IMR-90 (cell line): ENCODE results near the gene C9orf152. TPM values are rescaled to one million over a fixed set of nuclear protein-coding genes. Genes with fewer than 3 reads are reported as not detected.

ENCODE experiments used
- ATAC-seq: fragments of 200-7000 bp; cut with Tn5 transposase; 2 replicates; pipeline ENCODE4 v1.9.1; 2020; ENCODE audit warnings: low read depth, mild to moderate bottlenecking, moderate library complexity
- BruUV-seq: library from RNA; stranded (reverse); fragments of 400-500 nt; replicated peaks from 2 replicates; lab custom pipeline; 2021; lab: Mats Ljungman, UMichigan
- CTCF ChIA-PET: fragments of 300-600 bp; formaldehyde crosslinking; extraction: SDS; loops from one replicate; lab custom pipeline; 2021; ENCODE audit warnings: antibody characterized with exemption; lab: Yijun Ruan, JAX
- POLR2A ChIA-PET: fragments of 300-600 bp; sonication (Branson Sonifier 250); formaldehyde crosslinking; loops from one replicate; lab custom pipeline; 2022; ENCODE audit warnings: antibody characterized with exemption; ENCODE audit not compliant: unreplicated experiment; lab: Charles Lee
- DNase-seq: peaks from one replicate; pipeline ENCODE4 v3.0.0; 2013
- H2AFZ ChIP-seq: replicated peaks from 2 replicates; pipeline ENCODE3; 2013; ENCODE audit warnings: low read length, mild to moderate bottlenecking; ENCODE audit not compliant: poor library complexity
- H2AK5ac ChIP-seq: 2 replicates; pipeline ENCODE4 v1.6.1; 2013; ENCODE audit warnings: low read depth, low read length, inconsistent platforms
- H2AK9ac ChIP-seq: replicated peaks from 2 replicates; pipeline ENCODE3; 2013; ENCODE audit warnings: mild to moderate bottlenecking, low read depth, low read length, moderate library complexity; ENCODE audit not compliant: poor library complexity
- H2BK120ac ChIP-seq: 2 replicates; pipeline ENCODE4 v1.6.1; 2013; ENCODE audit warnings: low read depth, low read length, inconsistent platforms
- H2BK15ac ChIP-seq: 3 replicates; pipeline ENCODE4 v1.6.1; 2013; ENCODE audit warnings: low read depth, low read length, inconsistent platforms
- H2BK20ac ChIP-seq: 2 replicates; pipeline ENCODE4 v1.6.1; 2013; ENCODE audit warnings: low read depth, mild to moderate bottlenecking, inconsistent platforms, low read length, moderate library complexity
- H2BK5ac ChIP-seq: 2 replicates; pipeline ENCODE4 v1.6.1; 2013; ENCODE audit warnings: mild to moderate bottlenecking, low read depth, low read length, inconsistent platforms; ENCODE audit not compliant: poor library complexity, severe bottlenecking
- H3K14ac ChIP-seq: replicated peaks from 2 replicates; pipeline ENCODE4 v1.6.1; 2013; ENCODE audit warnings: low read depth, low read length, inconsistent platforms
- H3K18ac ChIP-seq: 2 replicates; pipeline ENCODE4 v1.6.1; 2013; ENCODE audit warnings: low read depth, low read length, control low read depth
- H3K23ac ChIP-seq: 2 replicates; pipeline ENCODE4 v1.6.1; 2013; ENCODE audit warnings: low read depth, low read length, inconsistent platforms
- H3K27ac ChIP-seq: 2 replicates; pipeline ENCODE4 v1.5.1; 2013; ENCODE audit warnings: mild to moderate bottlenecking, control low read depth, low read length; ENCODE audit not compliant: insufficient read depth
- H3K27me3 ChIP-seq: 2 replicates; pipeline ENCODE4 v1.6.1; 2013; ENCODE audit warnings: low read length; ENCODE audit not compliant: control insufficient read depth, insufficient read depth
- H3K36me3 ChIP-seq: 2 replicates; pipeline ENCODE4 v1.6.1; 2013; ENCODE audit warnings: low read length, mixed read lengths; ENCODE audit not compliant: control insufficient read depth, insufficient read depth
- H3K4ac ChIP-seq: 2 replicates; pipeline ENCODE4 v1.6.1; 2013; ENCODE audit warnings: low read depth, low read length, inconsistent platforms
- H3K4me1 ChIP-seq: 2 replicates; pipeline ENCODE4 v1.6.1; 2013; ENCODE audit warnings: low read length, mixed read lengths; ENCODE audit not compliant: control insufficient read depth, insufficient read depth
- H3K4me2 ChIP-seq: 2 replicates; pipeline ENCODE4 v1.6.1; 2013; ENCODE audit warnings: low read depth, mild to moderate bottlenecking, control low read depth, low read length, moderate library complexity
- H3K4me3 ChIP-seq: 2 replicates; pipeline ENCODE4 v1.5.1; 2013; ENCODE audit warnings: low read depth, mild to moderate bottlenecking, control low read depth, low read length, moderate library complexity; ENCODE audit not compliant: insufficient read depth
- H3K56ac ChIP-seq: 2 replicates; pipeline ENCODE4 v1.6.1; 2013; ENCODE audit warnings: low read length, inconsistent platforms; ENCODE audit not compliant: insufficient read depth; ENCODE audit errors: extremely low read depth
- H3K79me1 ChIP-seq, 2 experiments: 2 replicates each; pipeline ENCODE4 v1.6.1; 2013; ENCODE audit warnings: low read length in 2 of 2, inconsistent platforms in 1 of 2, low read depth in 1 of 2
- H3K9ac ChIP-seq: 2 replicates; pipeline ENCODE4 v1.6.1; 2013; ENCODE audit warnings: low read depth, low read length, control low read depth
- H3K9me1 ChIP-seq: 2 replicates; pipeline ENCODE4 v1.6.1; 2013; ENCODE audit warnings: low read length, inconsistent platforms; ENCODE audit not compliant: insufficient read depth
- H3K9me3 ChIP-seq: 2 replicates; pipeline ENCODE4 v1.6.1; 2013; ENCODE audit warnings: low read length; ENCODE audit not compliant: control insufficient read depth, insufficient read depth
- H4K20me1 ChIP-seq: 2 replicates; pipeline ENCODE4 v1.6.1; 2013; ENCODE audit warnings: low read length, inconsistent platforms; ENCODE audit not compliant: insufficient read depth
- H4K5ac ChIP-seq: 2 replicates; pipeline ENCODE4 v1.6.1; 2013; ENCODE audit warnings: mild to moderate bottlenecking, low read depth, low read length, control low read depth
- H4K8ac ChIP-seq, 2 experiments: 2 replicates each; pipeline ENCODE4 v1.6.1; 2013; ENCODE audit warnings: low read depth in 2 of 2, low read length in 2 of 2, control low read depth in 1 of 2, inconsistent platforms in 1 of 2
- H4K91ac ChIP-seq: 2 replicates; pipeline ENCODE4 v1.6.1; 2013; ENCODE audit warnings: low read depth, low read length, inconsistent platforms; ENCODE audit not compliant: insufficient read depth
- CEBPB ChIP-seq: IDR thresholded peaks from 2 replicates; pipeline ENCODE4 v1.6.1; 2012; ENCODE audit warnings: low read depth, low read length, improper control_type of control experiment
- POLR2A ChIP-seq: IDR thresholded peaks from 2 replicates; pipeline ENCODE4 v1.6.1; 2012; ENCODE audit warnings: mild to moderate bottlenecking, low read depth, low read length
- WGBS, 2 experiments: methylation state at CpG; one replicate each; pipeline versions ENCODE4 v1.1.5 to v1.1.7; 2013; ENCODE audit warnings: missing lambda C conversion rate in 2 of 2; ENCODE audit not compliant: insufficient read length in 1 of 2; ENCODE audit errors: extremely low coverage in 2 of 2; 5-methylcytosine and 5-hydroxymethylcytosine counted together
- dilution Hi-C: fragments of 300-500 bp; cut with HindIII; formaldehyde crosslinking; loops from one replicate; pipeline ENCODE4 v1.14.3; 2018; ENCODE audit warnings: low sequenced_read_pairs; ENCODE audit not compliant: unreplicated experiment
- in situ Hi-C: fragments of 300-500 bp; cut with MboI; formaldehyde crosslinking; loops from 3 replicates; pipeline ENCODE4 v1.14.3; 2019; ENCODE audit warnings: low sequenced_read_pairs, inconsistent platforms, mixed read lengths
- intact Hi-C: fragments of 100-400 bp; cut with micrococcal nuclease; formaldehyde crosslinking; loops from 2 replicates; pipeline ENCODE4 v1.10.0; 2022
- polyA plus RNA-seq, 3 experiments: library from polyadenylated mRNA; depleted of rRNA; stranded (reverse); fragments of >200 nt; gene quantifications; 2 replicates each; pipeline ENCODE4 v1.2.3, GENCODE V29; 2012; ENCODE audit warnings: low replicate concordance in 1 of 3
- total RNA-seq: library from RNA; depleted of rRNA; stranded (reverse); fragments of >200 nt; gene quantifications from 2 replicates; pipeline ENCODE4 v1.2.3, GENCODE V29; 2012

The C9orf152 gene
- total and polyA plus RNA-seq, 2 of the 4 experiments (the other 2 are of a cell fraction), result not detected

GRCh38 chr9:110192531-110193261, 15.3 kb downstream of the C9orf152 start:
- H2AFZ ChIP-seq, result no peak overlapping the region
- peak overlapping the region; percentile 43 for H2BK5ac ChIP-seq
- peaks cover 8% of the 10 kb centered on the region for H3K4me1 ChIP-seq
- peak overlapping the region; percentile 76 for H3K4me2 ChIP-seq
- H4K20me1 ChIP-seq, result no peaks in the 10 kb centered on the region
- dilution Hi-C loops (no loop called here), in situ Hi-C loops (loop anchor here (25.0 kb wide), 2 partner anchors 420 to 870 kb away; no protein-coding TSS in a partner anchor), intact Hi-C loops (no loop called here)
- H3K36me3 ChIP-seq, result no peaks in the 10 kb centered on the region
- H3K9me1 ChIP-seq, result no peaks in the 10 kb centered on the region
- peak overlapping the region in 1 of 2 experiments; percentile 81; a peak in 2 of 4 replicates for H4K8ac ChIP-seq
- no peak overlapping the region; the same call in 1 of the 2 replicates for H4K5ac ChIP-seq
- peak overlapping the region; percentile 36; the same call in 1 of the 2 replicates for H2BK120ac ChIP-seq
- no peak overlapping the region for H2AK5ac ChIP-seq
- H3K14ac ChIP-seq, result peak overlapping the region; percentile 24; the same call in 1 of the 2 replicates
- peak overlapping the region; percentile 74; the same call in 1 of the 2 replicates for H3K27ac ChIP-seq
- BruUV-seq, result no TSS peak
- ChIA-PET CTCF (interaction anchor here (0.6 kb wide), 1 partner anchor 33 kb away, joined by 5 read pairs; no protein-coding TSS in a partner anchor), POLR2A (no interaction called here)
- no peaks in the 10 kb centered on the region for H3K79me1 ChIP-seq
- peak overlapping the region; percentile 36; the same call in 1 of the 2 replicates for H3K18ac ChIP-seq
- no peaks in the 10 kb centered on the region for H3K27me3 ChIP-seq
- no peak overlapping the region for H3K4me3 ChIP-seq
- H2BK20ac ChIP-seq, result peak overlapping the region; percentile 72; the same call in 1 of the 2 replicates
- no peak overlapping the region for H2BK15ac ChIP-seq
- H4K91ac ChIP-seq, result no peak overlapping the region
- WGBS, 2 experiments, result no CpG with 5 or more reads among the region's 5 CpGs
- TF ChIP-seq POLR2A (no peak), CEBPB (0 out of 2 replicates have a peak, but pooled peaks have one; percentile 32)
- H2AK9ac ChIP-seq, result no peak overlapping the region
- DNase-seq (peak; percentile 78), ATAC-seq (peak; percentile 55)
- H3K9me3 ChIP-seq, result no peaks in the 10 kb centered on the region
- H3K4ac ChIP-seq, result no peak overlapping the region
- H3K56ac ChIP-seq, result no peak overlapping the region
- peak overlapping the region; percentile 57 for H3K9ac ChIP-seq
- no peak overlapping the region for H3K23ac ChIP-seq
